ENCODE measurements around the gene ZNF319.

- TF ChIP-seq CTCF (conservative IDR thresholded peaks at IDR 0.05; ENCODE audit: low read depth in 2 of 2) (no peak), CREB1 (CRISPR knock-in tag; IDR thresholded peaks at IDR 0.05; ENCODE audit: low read depth) (no peak), EZH2phosphoT487 (IDR thresholded peaks at IDR 0.05; ENCODE audit: unreplicated experiment) (no peak), EZH2 (IDR thresholded peaks at IDR 0.05; ENCODE audit: low read depth, unreplicated experiment) (no peak), REST (IDR thresholded peaks at IDR 0.05; ENCODE audit: unreplicated experiment) (no peak), POLR2AphosphoS5 (IDR thresholded peaks at IDR 0.05; ENCODE audit: low read depth) (no peak), ZNF114 (CRISPR knock-in tag; IDR thresholded peaks at IDR 0.05) (no peak), ETS1 (IDR thresholded peaks at IDR 0.05) (no peak), STAT1 (IDR thresholded peaks at IDR 0.05; ENCODE audit: unreplicated experiment) (no peak), ZNF462 (CRISPR knock-in tag; IDR thresholded peaks at IDR 0.05) (no peak), JUNB (IDR thresholded peaks at IDR 0.05; ENCODE audit: unreplicated experiment) (no peak), ZNF331 (CRISPR knock-in tag; IDR thresholded peaks at IDR 0.05; ENCODE audit: low read depth) (no peak), NANOG (IDR thresholded peaks at IDR 0.05; ENCODE audit: borderline replicate concordance) (no peak)
Measured at GRCh38 chr16:58027161-58027915, 26.9 kb upstream of the ZNF319 start.
